NCI-H510A (cell line): ENCODE data around the gene FBLN2.

Source experiments
- DNase-seq: peaks from one replicate; lab custom pipeline; 2025; lab: John Stamatoyannopoulos, UW

The FBLN2 gene

GRCh38 chr3:13665582-13666226 is 116.8 kb downstream of the FBLN2 start:
- no peak for DNase-seq

DNA sequence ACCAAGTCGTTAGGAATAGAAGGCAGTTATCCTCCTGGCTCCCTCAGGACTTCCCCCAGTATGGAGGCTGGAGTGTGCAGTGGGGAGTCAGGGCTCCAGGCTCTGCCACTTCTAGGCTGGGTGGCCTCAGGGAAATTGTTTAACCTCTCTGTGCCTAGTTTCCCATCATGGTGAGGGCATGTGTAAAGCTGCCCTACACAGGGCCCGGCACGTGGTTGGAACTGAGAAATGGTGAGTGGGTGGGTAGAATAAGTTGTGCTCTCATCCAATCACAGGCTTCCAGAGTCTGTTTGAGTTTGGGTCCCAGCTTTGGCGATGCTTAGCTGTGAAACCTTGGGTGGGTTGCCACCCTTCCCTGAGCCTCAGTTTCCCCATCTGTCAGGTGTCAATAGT is 117.3 kb downstream of the FBLN2 start:
- no peak for DNase-seq

GRCh38 chr3:13666781-13667709 is 118.1 kb downstream of the FBLN2 start:
- no peak for DNase-seq

- no peak for DNase-seq
Observed at GRCh38 chr3:13668136-13668535, 119.2 kb downstream of the FBLN2 start.

DNA sequence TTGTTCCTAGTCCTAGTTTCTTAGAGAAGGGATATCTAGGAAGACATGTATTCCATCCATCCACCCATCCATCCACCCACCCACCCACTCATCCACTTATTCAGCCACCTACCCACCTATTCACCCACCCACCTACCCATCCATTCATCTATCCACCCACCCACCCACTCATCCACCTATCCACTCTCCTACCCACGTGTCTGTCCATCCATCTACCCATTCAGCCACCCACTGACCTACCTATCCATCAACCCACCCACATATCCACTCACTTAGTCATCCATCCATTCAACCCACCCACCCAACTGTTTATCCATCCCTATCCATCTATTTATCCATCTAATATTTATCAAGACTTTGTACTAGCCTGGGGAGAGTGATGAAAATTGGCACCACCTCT is 120.5 kb downstream of the FBLN2 start:
- no peak for DNase-seq

- no peak for DNase-seq
Observed at GRCh38 chr3:13670292-13670691, 121.4 kb downstream of the FBLN2 start.

- DNase-seq: no peak
Observed at GRCh38 chr3:13671482-13672233, 122.7 kb downstream of the FBLN2 start.

- no peak for DNase-seq
Observed at GRCh38 chr3:13673207-13673606, 124.3 kb downstream of the FBLN2 start.

- DNase-seq: no peak
Observed at GRCh38 chr3:13674538-13675185, 125.7 kb downstream of the FBLN2 start.

DNA sequence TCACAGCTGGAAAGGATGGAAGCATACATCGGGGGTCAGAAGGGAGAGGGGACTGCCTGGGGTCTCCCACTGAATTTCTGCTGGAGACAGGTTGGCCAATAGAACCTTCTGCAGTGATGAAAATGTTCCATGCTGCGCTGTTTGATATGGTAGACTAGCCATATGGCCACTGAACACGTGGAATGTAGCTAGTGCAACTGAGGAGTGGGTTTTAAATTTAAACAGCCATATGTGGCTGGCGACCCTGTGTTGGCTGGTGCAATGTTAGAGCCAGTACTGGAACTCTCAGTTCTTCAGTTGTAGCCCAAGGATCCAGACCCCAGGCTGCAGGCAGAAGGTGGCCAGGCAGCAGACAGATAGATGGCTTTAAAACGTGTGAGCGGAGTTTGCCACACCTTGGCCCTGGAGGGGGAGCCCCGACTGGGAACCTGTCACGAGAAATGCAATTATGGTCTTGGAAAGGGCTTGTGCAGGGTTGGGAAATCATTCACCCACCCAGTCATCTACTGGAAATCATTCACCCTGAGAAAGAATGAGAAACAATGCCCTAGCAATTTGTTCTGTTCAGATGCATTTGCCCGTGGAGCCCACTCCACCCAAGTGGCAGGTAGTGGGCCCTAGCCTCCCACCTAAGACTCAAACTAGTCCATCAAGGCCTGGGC is 127.6 kb downstream of the FBLN2 start:
- no peak for DNase-seq

DNA sequence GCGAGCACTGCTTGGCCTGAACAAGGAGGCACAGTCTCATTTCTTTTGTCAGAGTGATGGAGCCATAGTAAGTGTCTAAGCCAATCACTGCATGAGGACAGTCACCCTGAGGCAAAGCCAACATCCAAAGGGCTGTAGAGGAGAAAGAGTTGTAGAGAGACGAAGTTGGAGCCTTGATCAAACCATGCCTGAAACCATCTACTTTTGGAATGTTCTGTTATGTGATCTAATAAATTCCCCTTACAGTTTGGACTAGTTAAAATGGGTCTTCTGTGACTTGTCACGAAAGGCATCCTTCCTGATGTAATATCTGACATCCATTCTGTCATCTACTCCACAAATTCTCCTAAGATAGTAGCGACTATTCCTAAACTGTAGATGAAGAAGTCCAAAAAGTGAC is 128.3 kb downstream of the FBLN2 start:
- DNase-seq: no peak

DNA sequence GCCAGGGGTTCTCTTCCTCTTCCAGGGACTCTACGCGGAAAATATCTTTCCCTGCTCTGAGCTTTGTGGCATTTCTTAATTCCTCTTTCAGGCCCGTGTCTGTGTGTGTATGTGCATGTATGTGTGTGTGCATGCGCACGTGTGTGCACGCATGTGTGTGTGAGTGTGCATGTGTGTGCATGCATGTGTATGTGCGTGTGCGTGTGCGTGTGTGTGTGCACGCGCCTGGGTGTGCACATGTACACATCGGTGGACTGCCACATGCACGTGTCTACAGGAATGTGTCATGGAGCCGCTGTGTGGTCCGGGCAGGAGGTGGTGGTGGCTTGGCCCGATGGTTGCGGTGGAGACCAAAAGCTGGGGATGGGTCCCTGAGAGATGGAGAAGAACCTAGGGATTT is 133.0 kb downstream of the FBLN2 start:
- no peak for DNase-seq

- no peak for DNase-seq
Observed at GRCh38 chr3:13682331-13683013, 133.5 kb downstream of the FBLN2 start.

DNA sequence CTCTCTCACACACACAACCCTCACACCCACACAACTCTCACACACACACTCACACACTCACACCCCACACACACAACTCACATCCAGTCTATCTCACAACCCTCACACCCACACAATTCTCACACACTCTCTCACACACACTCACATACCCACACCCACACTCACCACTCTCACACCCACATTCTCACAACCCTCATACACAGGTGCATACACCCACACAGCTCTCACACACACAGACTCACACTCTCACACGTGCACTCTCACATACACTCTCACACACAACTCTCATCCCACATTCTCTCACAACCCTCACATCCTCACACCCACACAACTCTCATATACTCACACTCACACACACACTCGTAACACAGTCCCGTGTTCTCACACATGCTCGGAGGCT is 134.4 kb downstream of the FBLN2 start:
- no peak for DNase-seq

DNA sequence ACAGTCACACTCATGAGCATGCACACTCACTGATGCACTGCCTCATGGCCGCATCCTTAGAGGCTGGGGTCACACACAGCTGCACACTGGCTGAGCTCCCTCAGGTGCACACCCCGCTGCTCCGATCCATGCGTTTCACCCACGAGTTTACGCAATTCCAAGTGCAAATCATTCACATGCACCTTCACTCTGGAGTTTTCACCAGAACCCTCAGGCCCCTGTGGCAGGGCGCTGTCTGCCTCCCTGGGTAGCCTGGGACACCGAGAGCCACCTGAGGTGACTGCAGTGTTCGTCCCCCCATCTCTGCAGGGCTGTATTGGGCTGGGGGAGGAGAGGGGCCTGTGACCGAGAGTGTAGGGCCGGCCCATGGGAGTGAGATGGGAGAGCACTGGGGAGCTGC is 134.8 kb downstream of the FBLN2 start:
- no peak for DNase-seq

DNA sequence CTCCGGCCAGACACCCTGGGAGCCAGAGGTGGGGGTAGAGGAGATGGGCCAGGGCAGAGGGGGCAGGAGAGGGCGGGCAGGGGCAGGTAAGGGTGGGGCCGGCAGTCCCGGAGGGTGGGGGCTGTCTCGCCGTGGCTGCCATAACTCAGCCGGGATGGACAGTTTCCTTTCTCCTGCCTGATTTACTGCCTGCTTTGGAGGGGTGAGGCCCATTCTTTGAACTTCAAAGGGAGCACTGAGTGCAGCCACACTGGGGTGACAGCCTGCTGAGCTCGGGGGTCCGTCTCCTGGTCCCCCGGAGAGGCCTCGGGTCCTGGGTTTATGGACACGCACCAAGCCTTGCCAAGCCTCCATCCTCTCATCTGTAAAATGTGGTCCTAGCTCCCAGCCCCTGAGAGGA is 135.4 kb downstream of the FBLN2 start:
- no peak for DNase-seq

- DNase-seq: no peak
Observed at GRCh38 chr3:13684854-13685253, 135.9 kb downstream of the FBLN2 start.

- DNase-seq: no peak
Observed at GRCh38 chr3:13685721-13686120, 136.8 kb downstream of the FBLN2 start.

- DNase-seq: no peak
Observed at GRCh38 chr3:13686367-13687160, 137.6 kb downstream of the FBLN2 start.

- no peak for DNase-seq
Observed at GRCh38 chr3:13687517-13687943, 138.6 kb downstream of the FBLN2 start.
